ENCODE data around the gene CHERP.

- TF ChIP-seq, protein P1, sequence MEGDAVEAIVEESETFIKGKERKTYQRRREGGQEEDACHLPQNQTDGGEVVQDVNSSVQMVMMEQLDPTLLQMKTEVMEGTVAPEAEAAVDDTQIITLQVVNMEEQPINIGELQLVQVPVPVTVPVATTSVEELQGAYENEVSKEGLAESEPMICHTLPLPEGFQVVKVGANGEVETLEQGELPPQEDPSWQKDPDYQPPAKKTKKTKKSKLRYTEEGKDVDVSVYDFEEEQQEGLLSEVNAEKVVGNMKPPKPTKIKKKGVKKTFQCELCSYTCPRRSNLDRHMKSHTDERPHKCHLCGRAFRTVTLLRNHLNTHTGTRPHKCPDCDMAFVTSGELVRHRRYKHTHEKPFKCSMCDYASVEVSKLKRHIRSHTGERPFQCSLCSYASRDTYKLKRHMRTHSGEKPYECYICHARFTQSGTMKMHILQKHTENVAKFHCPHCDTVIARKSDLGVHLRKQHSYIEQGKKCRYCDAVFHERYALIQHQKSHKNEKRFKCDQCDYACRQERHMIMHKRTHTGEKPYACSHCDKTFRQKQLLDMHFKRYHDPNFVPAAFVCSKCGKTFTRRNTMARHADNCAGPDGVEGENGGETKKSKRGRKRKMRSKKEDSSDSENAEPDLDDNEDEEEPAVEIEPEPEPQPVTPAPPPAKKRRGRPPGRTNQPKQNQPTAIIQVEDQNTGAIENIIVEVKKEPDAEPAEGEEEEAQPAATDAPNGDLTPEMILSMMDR (IDR thresholded peaks at IDR 0.05), result no peak
- TF ChIP-seq POLR2A (IDR thresholded peaks at IDR 0.05) (no peak), EP300 (IDR thresholded peaks at IDR 0.05) (no peak), POLR2AphosphoS5 (IDR thresholded peaks at IDR 0.05) (no peak)
Measured at GRCh38 chr19:16529466-16530144, 12.6 kb downstream of the CHERP start.

Data from upper lobe of left lung (tissue), 4 donors.